H1 (cell line): ENCODE data around the gene CACNA1C. TPM values are rescaled to one million over a fixed set of nuclear protein-coding genes. Genes with fewer than 3 reads are reported as not detected.

Experiments used
- ASH2L ChIP-seq: fragments of 200-600, 300-600 bp; sonication (generic); IDR thresholded peaks from one replicate; pipeline ENCODE4 v1.7.1; 2017; ENCODE audit warnings: low read length
- CEBPB ChIP-seq: IDR thresholded peaks from 2 replicates; pipeline ENCODE4 v1.6.1; 2012; ENCODE audit warnings: low read depth, low read length
- CHD1 ChIP-seq: IDR thresholded peaks from 2 replicates; pipeline ENCODE4 v1.6.1; 2012; ENCODE audit warnings: low read depth, low read length, improper control_type of control experiment
- EGR1 ChIP-seq: IDR thresholded peaks from 2 replicates; pipeline ENCODE4 v1.6.1; 2011; ENCODE audit warnings: low read depth, low read length, borderline replicate concordance
- GTF2F1 ChIP-seq: IDR thresholded peaks from 2 replicates; pipeline ENCODE4 v1.6.1; 2012; ENCODE audit warnings: low read depth, low read length, improper control_type of control experiment, borderline replicate concordance
- HDAC2 ChIP-seq, 2 experiments: fragments of 300-600 bp in 1 of 2; sonication (generic) in 1 of 2; IDR thresholded peaks; 2 replicates each; pipeline ENCODE4 v1.6.1; 2011 to 2012; ENCODE audit warnings: low read depth in 2 of 2, low read length in 2 of 2, mild to moderate bottlenecking in 2 of 2, moderate library complexity in 2 of 2, borderline replicate concordance in 1 of 2, inconsistent platforms in 1 of 2
- JUN ChIP-seq: IDR thresholded peaks from 2 replicates; pipeline ENCODE4 v1.6.1; 2011; ENCODE audit warnings: low read depth, mild to moderate bottlenecking, improper control_type of control experiment, low read length
- JUND ChIP-seq: IDR thresholded peaks from 2 replicates; pipeline ENCODE4 v1.6.1; 2011; ENCODE audit warnings: mild to moderate bottlenecking, improper control_type of control experiment, low read length
- KDM1A ChIP-seq: fragments of 200-600, 300-600 bp; sonication (generic); IDR thresholded peaks from 2 replicates; pipeline ENCODE4 v1.7.1; 2016; ENCODE audit warnings: mild to moderate bottlenecking, low read length, borderline replicate concordance
- KDM4A ChIP-seq: IDR thresholded peaks from one replicate; pipeline ENCODE4 v1.7.1; 2012; ENCODE audit warnings: low read depth, mild to moderate bottlenecking, moderate library complexity, low read length, inconsistent platforms; ENCODE audit not compliant: severe bottlenecking
- NRF1 ChIP-seq: IDR thresholded peaks from 2 replicates; pipeline ENCODE4 v1.6.1; 2011; ENCODE audit warnings: mild to moderate bottlenecking, low read depth, low read length, improper control_type of control experiment
- RAD21 ChIP-seq, 2 experiments: IDR thresholded peaks in 1 of 2; conservative IDR thresholded peaks in 1 of 2; 2 replicates each; pipeline ENCODE4 v1.6.1; 2011; ENCODE audit warnings: low read depth in 2 of 2, low read length in 2 of 2, improper control_type of control experiment in 1 of 2, inconsistent platforms in 1 of 2, mild to moderate bottlenecking in 1 of 2, moderate library complexity in 1 of 2
- SAP30 ChIP-seq: fragments of 300-600 bp; sonication (generic); IDR thresholded peaks from 2 replicates; pipeline ENCODE4 v1.7.1; 2012; ENCODE audit warnings: low read length, moderate library complexity, mild to moderate bottlenecking, inconsistent platforms; ENCODE audit not compliant: insufficient read depth, insufficient replicate concordance
- SIX5 ChIP-seq: IDR thresholded peaks from 2 replicates; pipeline ENCODE4 v1.6.1; 2011; ENCODE audit warnings: mild to moderate bottlenecking, low read depth, low read length
- SP2 ChIP-seq: IDR thresholded peaks from 2 replicates; pipeline ENCODE4 v1.6.1; 2012; ENCODE audit warnings: mild to moderate bottlenecking, low read length, inconsistent platforms
- SP4 ChIP-seq: IDR thresholded peaks from 2 replicates; pipeline ENCODE4 v1.6.1; 2012; ENCODE audit warnings: low read length, inconsistent platforms
- SRF ChIP-seq: IDR thresholded peaks from 2 replicates; pipeline ENCODE4 v1.6.1; 2011; ENCODE audit warnings: mild to moderate bottlenecking, low read depth, low read length, moderate library complexity
- TAF7 ChIP-seq: optimal IDR thresholded peaks from 2 replicates; pipeline ENCODE3; 2011; ENCODE audit warnings: low read depth, mild to moderate bottlenecking, inconsistent platforms, low read length, moderate library complexity, borderline replicate concordance
- TBP ChIP-seq: IDR thresholded peaks from 2 replicates; pipeline ENCODE4 v1.6.1; 2011; ENCODE audit warnings: low read depth, low read length, improper control_type of control experiment
- TCF12 ChIP-seq: IDR thresholded peaks from 2 replicates; pipeline ENCODE4 v1.6.1; 2011; ENCODE audit warnings: low read depth, mild to moderate bottlenecking, low read length
- TEAD4 ChIP-seq: IDR thresholded peaks from 2 replicates; pipeline ENCODE4 v1.6.1; 2012; ENCODE audit warnings: low read depth, low read length, inconsistent platforms, mixed read lengths
- USF2 ChIP-seq: IDR thresholded peaks from 2 replicates; pipeline ENCODE4 v1.6.1; 2011; ENCODE audit warnings: low read length, improper control_type of control experiment
- ZNF274 ChIP-seq: IDR thresholded peaks from 2 replicates; pipeline ENCODE4 v1.7.0; 2012; ENCODE audit warnings: low read length, borderline replicate concordance; ENCODE audit errors: extremely low read depth
- polyA plus RNA-seq, 7 experiments: library from polyadenylated mRNA; depleted of rRNA in 3 of 7; stranded (reverse) in 5 of 7; unstranded in 2 of 7; fragments of >200 nt in 5 of 7; fragments of 200-250 nt in 2 of 7; gene quantifications; 1 replicate in 5 of 7; 2 replicates in 1 of 7; 4 replicates in 1 of 7; pipeline versions ENCODE4 v1.2.1 to v1.2.3, GENCODE V29; 2011 to 2013; ENCODE audit warnings: missing spikeins in 2 of 7, mixed read lengths in 2 of 7
- total RNA-seq: library from RNA; stranded (reverse); fragmentation: NEBNext Ultra II Directional; extraction: Animal tissue kit (Norgen Biotek cat#: 25700); gene quantifications from 2 replicates; pipeline ENCODE4 v1.2.1, GENCODE V29; 2021

The CACNA1C gene
- total and polyA plus RNA-seq, 2 of the 8 experiments (the other 6 are each of a cell fraction or from before 2014, with no cell fraction given) = 1.3 TPM

- 0 out of 2 replicates have a peak, but pooled peaks have one; percentile 21 for TF ChIP-seq TCF12
- no peak for TF ChIP-seq HDAC2 (IDR thresholded peaks at IDR 0.05; ENCODE audit: borderline replicate concordance in 1 of 2, low read depth in 2 of 2, low read length in 2 of 2)
- peak; percentile 67 to 80 for TF ChIP-seq RAD21 (IDR thresholded peaks at IDR 0.05 in 1 of 2, conservative IDR thresholded peaks at IDR 0.05 in 1 of 2; ENCODE audit: low read depth in 2 of 2, low read length in 2 of 2)
- TF ChIP-seq EGR1 = no peak
- TF ChIP-seq CHD1 = no peak
- TF ChIP-seq SAP30 = no peak
- no peak for TF ChIP-seq GTF2F1
- TF ChIP-seq JUN = no peak
- no peak for TF ChIP-seq SRF
- no peak for TF ChIP-seq CEBPB
- TF ChIP-seq SIX5 = no peak
- no peak for TF ChIP-seq SP4
- no peak for TF ChIP-seq SP2
- TF ChIP-seq JUND = no peak
- peak; percentile 25; the same call in 1 of the 2 replicates for TF ChIP-seq TEAD4
- TF ChIP-seq TBP = no peak
- peak; percentile 9; the same call in 1 of the 2 replicates for TF ChIP-seq USF2
- peak; percentile 31 for TF ChIP-seq KDM4A
- TF ChIP-seq NRF1 = peak; percentile 55
- TF ChIP-seq ZNF274 = no peak
- peak; percentile 37 for TF ChIP-seq ASH2L
- TF ChIP-seq TAF7 = no peak
- TF ChIP-seq KDM1A = no peak
These were observed 18.0 kb upstream of the CACNA1C start (continued) for GRCh38 chr12:2034633-2035430.
